Right renal pelvis (tissue), 4 donors: ENCODE measurements around the gene MCAM. TPM values are rescaled to one million over a fixed set of nuclear protein-coding genes. Genes with fewer than 3 reads are reported as not detected.

Experiments
- DNase-seq, 4 donors: peaks; one replicate each; pipeline ENCODE4 v3.0.0-alpha.2; 2013; ENCODE audit warnings: low read depth in 4 of 4, low spot score in 3 of 4, missing footprints in 1 of 4
- polyA plus RNA-seq, 4 donors: library from polyadenylated mRNA; unstranded; fragments of 120-200 nt; gene quantifications; one replicate each; pipeline ENCODE4 v1.2.1, GENCODE V29; 2013; ENCODE audit not compliant: insufficient read length in 4 of 4

MCAM gene
- polyA plus RNA-seq, 4 donors: 53.1 to 67.4 (median 54.5) TPM

GRCh38 chr11:119347242-119347641, 30.3 kb upstream of the MCAM start:
- no peak for DNase-seq

- DNase-seq: no peak
These were observed 29.7 kb upstream of the MCAM start, which contains the start of gene MFRP for GRCh38 chr11:119346605-119347004. MFRP (minus strand) TSS chr11:119346705; CDS start chr11:119346513, 192 bp downstream.

GRCh38 chr11:119345685-119346084, 28.8 kb upstream of the MCAM start:
- DNase-seq: no peak

- DNase-seq: no peak
These were observed 27.5 kb upstream of the MCAM start for GRCh38 chr11:119344291-119345010.

GRCh38 chr11:119343726-119344125, 26.8 kb upstream of the MCAM start:
- no peak for DNase-seq

GRCh38 chr11:119342362-119343130, 25.6 kb upstream of the MCAM start:
- no peak for DNase-seq

GRCh38 chr11:119342023-119342300, 25.0 kb upstream of the MCAM start:
- no peak for DNase-seq

GRCh38 chr11:119341222-119342022, 24.5 kb upstream of the MCAM start:
- DNase-seq: no peak

- no peak for DNase-seq
These were observed 23.6 kb upstream of the MCAM start, which contains the start of gene C1QTNF5 for GRCh38 chr11:119340335-119341221. C1QTNF5 (minus strand) TSS chr11:119340883; CDS start chr11:119340397, 486 bp downstream.

GRCh38 chr11:119339589-119340334, 22.8 kb upstream of the MCAM start:
- DNase-seq: no peak

- DNase-seq: no peak
These were observed 22.1 kb upstream of the MCAM start for GRCh38 chr11:119338965-119339588.

- no peak for DNase-seq
These were observed 21.5 kb upstream of the MCAM start for GRCh38 chr11:119338318-119338890.

GRCh38 chr11:119337581-119338317, 20.8 kb upstream of the MCAM start:
- DNase-seq: no peak

GRCh38 chr11:119336744-119337469, 20.0 kb upstream of the MCAM start:
- DNase-seq: no peak

GRCh38 chr11:119335655-119336543, 19.0 kb upstream of the MCAM start:
- no peak for DNase-seq

GRCh38 chr11:119335091-119335654, 18.2 kb upstream of the MCAM start:
- no peak for DNase-seq
